Panc1 (cell line): ENCODE measurements around the gene ZFYVE27. TPM values are rescaled to one million over a fixed set of nuclear protein-coding genes. Genes with fewer than 3 reads are reported as not detected.

Experiments
- ATAC-seq: fragments of 200-7000 bp; cut with Tn5 transposase; 2 replicates; pipeline ENCODE4 v1.9.1; 2020; ENCODE audit warnings: mild to moderate bottlenecking, moderate library complexity
- BruUV-seq: library from RNA; stranded (reverse); fragments of 400-500 nt; replicated peaks from 2 replicates; lab custom pipeline; 2021; lab: Mats Ljungman, UMichigan
- CTCF ChIA-PET: fragments of 300-600 bp; sonication (Branson Sonifier 250); formaldehyde crosslinking; loops from one replicate; lab custom pipeline; 2022; ENCODE audit warnings: antibody characterized with exemption; lab: Charles Lee
- POLR2A ChIA-PET: fragments of 300-600 bp; sonication (Branson Sonifier 250); formaldehyde crosslinking; loops from one replicate; lab custom pipeline; 2022; ENCODE audit warnings: antibody characterized with exemption; lab: Charles Lee
- DNase-seq: peaks from one replicate; pipeline ENCODE4 v3.0.0-alpha.2; 2010; ENCODE audit warnings: low read depth, low spot score
- H3K27ac ChIP-seq: 2 replicates; pipeline ENCODE4 v1.5.1; 2011; ENCODE audit warnings: mild to moderate bottlenecking, low read length, inconsistent platforms
- H3K27me3 ChIP-seq: fragments of 200-500 bp; sonication (Bioruptor generic); 2 replicates; pipeline ENCODE4 v1.6.0; 2014; ENCODE audit warnings: low read length, inconsistent platforms; ENCODE audit not compliant: control insufficient read depth, insufficient read depth
- H3K36me3 ChIP-seq: fragments of 200-500 bp; sonication (Bioruptor generic); 2 replicates; pipeline ENCODE4 v1.5.1; 2014; ENCODE audit warnings: inconsistent platforms, mild to moderate bottlenecking, low read length, moderate library complexity; ENCODE audit not compliant: control insufficient read depth, insufficient read depth
- H3K4me1 ChIP-seq: 2 replicates; pipeline ENCODE4 v1.5.1; 2011; ENCODE audit warnings: inconsistent platforms, mild to moderate bottlenecking, low read length, moderate library complexity; ENCODE audit not compliant: control insufficient read depth, insufficient read depth
- H3K4me3 ChIP-seq, 2 experiments: 2 replicates each; pipeline ENCODE4 v1.5.1; 2011 to 2012; ENCODE audit warnings: low read depth in 2 of 2, low read length in 2 of 2, mild to moderate bottlenecking in 2 of 2, inconsistent platforms in 1 of 2, moderate library complexity in 1 of 2
- H3K9me3 ChIP-seq: fragments of 200-500 bp; sonication (Bioruptor generic); 2 replicates; pipeline ENCODE4 v1.5.1; 2014; ENCODE audit warnings: low read depth, mild to moderate bottlenecking, inconsistent platforms, low read length, moderate library complexity; ENCODE audit not compliant: control insufficient read depth, insufficient read depth
- CTCF ChIP-seq: fragments of 450-650 bp; IDR thresholded peaks from 2 replicates; pipeline ENCODE4 v1.5.1; 2017; ENCODE audit warnings: mild to moderate bottlenecking
- POLR2AphosphoS5 ChIP-seq: IDR thresholded peaks from 2 replicates; pipeline ENCODE4 v1.6.1; 2012; ENCODE audit warnings: mild to moderate bottlenecking, low read depth, low read length, moderate library complexity
- SIN3A ChIP-seq: IDR thresholded peaks from 2 replicates; pipeline ENCODE4 v1.6.1; 2012; ENCODE audit warnings: low read depth, mild to moderate bottlenecking, low read length, moderate library complexity, borderline replicate concordance; ENCODE audit not compliant: insufficient read depth
- TCF7L2 ChIP-seq: IDR thresholded peaks from 2 replicates; pipeline ENCODE4 v1.6.1; 2011; ENCODE audit warnings: mild to moderate bottlenecking, low read depth, low read length, inconsistent platforms
- in situ Hi-C: cut with HindIII; loops from 2 replicates; pipeline ENCODE4 v1.10.0; 2016; ENCODE audit warnings: low sequenced_read_pairs, low pct_unique_long_range_greater_than_20kb
- intact Hi-C: fragments of 100-400 bp; cut with micrococcal nuclease; formaldehyde crosslinking; loops from one replicate; pipeline ENCODE4 v1.10.0; 2022; ENCODE audit not compliant: unreplicated experiment
- total RNA-seq: library from RNA; stranded (reverse); gene quantifications from one replicate; pipeline ENCODE4 v1.2.1, GENCODE V29; 2021; ENCODE audit not compliant: unreplicated experiment
- TF ChIP-seq, protein P1 (sequence below), 2 experiments: IDR thresholded peaks; 2 replicates each; pipeline ENCODE4 v1.6.1; 2011 to 2012; ENCODE audit warnings: low read depth in 2 of 2, control low read depth in 1 of 2, low read length in 1 of 2, mild to moderate bottlenecking in 1 of 2, moderate library complexity in 1 of 2; ENCODE audit not compliant: insufficient read depth in 1 of 2

ZFYVE27 gene
- total RNA-seq, 1 experiment from 2014 or later, result 37.9 TPM

- Histone ChIP-seq H3K9me3 (no peaks in the 10 kb centered on the region), H3K4me1 (0 out of 2 replicates have a peak, but pooled peaks cover 3% of the 10 kb centered on the region), H3K27ac (no peak overlapping the region), H3K27me3 (peaks cover 9% of the 10 kb centered on the region), H3K4me3 (no peak overlapping the region), H3K36me3 (no peaks in the 10 kb centered on the region)
- intact Hi-C loops, result no loop called here
- in situ Hi-C loops, result no loop called here
- ATAC-seq (0 out of 2 replicates have a peak, but pooled peaks have one; percentile 18), DNase-seq (no peak)
- CTCF ChIA-PET, result interaction anchor here (0.6 kb wide), 1 partner anchor 17 kb away, joined by 5 read pairs; no protein-coding TSS in a partner anchor
- TF ChIP-seq TCF7L2, result no peak
- no peak for TF ChIP-seq POLR2AphosphoS5
- TF ChIP-seq, protein P1, sequence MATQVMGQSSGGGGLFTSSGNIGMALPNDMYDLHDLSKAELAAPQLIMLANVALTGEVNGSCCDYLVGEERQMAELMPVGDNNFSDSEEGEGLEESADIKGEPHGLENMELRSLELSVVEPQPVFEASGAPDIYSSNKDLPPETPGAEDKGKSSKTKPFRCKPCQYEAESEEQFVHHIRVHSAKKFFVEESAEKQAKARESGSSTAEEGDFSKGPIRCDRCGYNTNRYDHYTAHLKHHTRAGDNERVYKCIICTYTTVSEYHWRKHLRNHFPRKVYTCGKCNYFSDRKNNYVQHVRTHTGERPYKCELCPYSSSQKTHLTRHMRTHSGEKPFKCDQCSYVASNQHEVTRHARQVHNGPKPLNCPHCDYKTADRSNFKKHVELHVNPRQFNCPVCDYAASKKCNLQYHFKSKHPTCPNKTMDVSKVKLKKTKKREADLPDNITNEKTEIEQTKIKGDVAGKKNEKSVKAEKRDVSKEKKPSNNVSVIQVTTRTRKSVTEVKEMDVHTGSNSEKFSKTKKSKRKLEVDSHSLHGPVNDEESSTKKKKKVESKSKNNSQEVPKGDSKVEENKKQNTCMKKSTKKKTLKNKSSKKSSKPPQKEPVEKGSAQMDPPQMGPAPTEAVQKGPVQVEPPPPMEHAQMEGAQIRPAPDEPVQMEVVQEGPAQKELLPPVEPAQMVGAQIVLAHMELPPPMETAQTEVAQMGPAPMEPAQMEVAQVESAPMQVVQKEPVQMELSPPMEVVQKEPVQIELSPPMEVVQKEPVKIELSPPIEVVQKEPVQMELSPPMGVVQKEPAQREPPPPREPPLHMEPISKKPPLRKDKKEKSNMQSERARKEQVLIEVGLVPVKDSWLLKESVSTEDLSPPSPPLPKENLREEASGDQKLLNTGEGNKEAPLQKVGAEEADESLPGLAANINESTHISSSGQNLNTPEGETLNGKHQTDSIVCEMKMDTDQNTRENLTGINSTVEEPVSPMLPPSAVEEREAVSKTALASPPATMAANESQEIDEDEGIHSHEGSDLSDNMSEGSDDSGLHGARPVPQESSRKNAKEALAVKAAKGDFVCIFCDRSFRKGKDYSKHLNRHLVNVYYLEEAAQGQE (IDR thresholded peaks at IDR 0.05; ENCODE audit: insufficient read depth in 1 of 2, low read depth in 2 of 2, low read length in 1 of 2), result no peak
- no peak for TF ChIP-seq CTCF
- no peak for TF ChIP-seq SIN3A
- POLR2A ChIA-PET, result no interaction called here
- no TSS peak for BruUV-seq
Observed at GRCh38 chr10:97774811-97775294, 37.9 kb downstream of the ZFYVE27 start.

GRCh38 chr10:97777143-97777542, 40.2 kb downstream of the ZFYVE27 start:
- in situ Hi-C loops (no loop called here), intact Hi-C loops (no loop called here)
- no peak for TF ChIP-seq POLR2AphosphoS5
- no peak for TF ChIP-seq SIN3A
- TF ChIP-seq, protein P1 (IDR thresholded peaks at IDR 0.05; ENCODE audit: insufficient read depth in 1 of 2, low read depth in 2 of 2, low read length in 1 of 2), result no peak
- ATAC-seq (no peak), DNase-seq (no peak)
- H3K9me3 ChIP-seq, result no peaks in the 10 kb centered on the region
- BruUV-seq, result no TSS peak
- ChIA-PET CTCF (no interaction called here), POLR2A (no interaction called here)
- no peaks in the 10 kb centered on the region for H3K36me3 ChIP-seq
- peaks cover 5% of the 10 kb centered on the region for H3K4me1 ChIP-seq
- H3K27me3 ChIP-seq, result peaks cover 3% of the 10 kb centered on the region; the same call in 1 of the 2 replicates
- no peak overlapping the region for H3K4me3 ChIP-seq
- H3K27ac ChIP-seq, result no peak overlapping the region
